Neuron (in vitro differentiated cells): Measurements from ENCODE around the gene PTPN2.

Experiments
- H2AFZ ChIP-seq: one replicate; pipeline ENCODE4 v1.6.1; 2013; ENCODE audit warnings: low read depth, mild to moderate bottlenecking, inconsistent platforms, low read length, moderate library complexity
- H3K27me3 ChIP-seq: one replicate; pipeline ENCODE4 v1.6.1; 2013; ENCODE audit warnings: low read length; ENCODE audit not compliant: insufficient read depth
- H3K36me3 ChIP-seq: one replicate; pipeline ENCODE4 v1.6.1; 2013; ENCODE audit warnings: low read length; ENCODE audit not compliant: insufficient read depth
- H3K4me1 ChIP-seq: one replicate; pipeline ENCODE4 v1.6.1; 2013; ENCODE audit warnings: low read length; ENCODE audit not compliant: insufficient read depth
- H3K4me3 ChIP-seq: 2 replicates; pipeline ENCODE4 v1.5.1; 2013; ENCODE audit warnings: mild to moderate bottlenecking, low read length, moderate library complexity
- H3K9me3 ChIP-seq: one replicate; pipeline ENCODE4 v1.6.1; 2013; ENCODE audit warnings: low read length

PTPN2 gene

DNA sequence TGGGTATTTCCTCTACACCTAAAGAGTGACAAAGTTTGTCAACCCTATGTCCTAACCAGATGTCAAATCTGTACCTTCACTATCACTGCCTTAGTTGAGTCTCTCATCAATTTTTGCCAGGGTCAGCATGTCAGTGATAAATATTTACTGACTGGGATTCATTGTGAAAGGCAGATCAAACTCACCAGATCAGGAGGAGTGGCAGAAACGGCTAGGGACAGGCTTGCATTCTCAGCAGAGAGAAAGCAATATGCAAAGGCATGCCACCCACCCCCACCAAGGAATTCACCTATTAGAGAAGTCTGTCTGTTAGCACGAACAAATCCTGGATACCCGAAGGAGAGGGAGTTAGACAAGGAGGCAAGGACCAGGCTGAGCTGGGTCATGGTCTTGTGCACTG lies 62.6 kb downstream of the PTPN2 start:
- Histone ChIP-seq H3K4me3 (no peak overlapping the region), H3K36me3 (peaks cover 14% of the 10 kb centered on the region), H2AFZ (no peak overlapping the region), H3K4me1 (no peaks in the 10 kb centered on the region), H3K9me3 (peaks cover 3% of the 10 kb centered on the region), H3K27me3 (no peaks in the 10 kb centered on the region)

DNA sequence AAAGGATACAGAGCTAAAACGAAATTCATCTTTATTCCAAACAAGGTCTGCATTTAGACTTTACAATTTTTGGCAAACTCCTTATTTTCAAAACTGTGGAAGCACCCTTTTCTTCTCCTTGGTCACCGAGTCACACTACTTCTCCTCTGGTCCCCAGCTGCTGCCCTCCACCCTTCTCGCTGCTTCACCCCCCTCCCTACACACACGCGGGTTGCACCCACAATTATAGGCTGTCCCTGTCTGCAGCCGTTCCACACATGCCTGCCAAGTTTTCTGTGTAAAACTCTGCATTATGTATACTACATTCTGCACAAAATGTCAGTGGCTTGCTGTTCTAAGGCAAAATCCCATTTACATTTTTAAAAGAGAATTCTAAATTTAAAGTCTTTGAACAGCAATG lies 63.5 kb downstream of the PTPN2 start:
- Histone ChIP-seq H3K4me3 (no peak overlapping the region), H3K36me3 (peaks cover 20% of the 10 kb centered on the region), H3K27me3 (no peaks in the 10 kb centered on the region), H3K9me3 (peaks cover 3% of the 10 kb centered on the region), H2AFZ (no peak overlapping the region), H3K4me1 (no peaks in the 10 kb centered on the region)

DNA sequence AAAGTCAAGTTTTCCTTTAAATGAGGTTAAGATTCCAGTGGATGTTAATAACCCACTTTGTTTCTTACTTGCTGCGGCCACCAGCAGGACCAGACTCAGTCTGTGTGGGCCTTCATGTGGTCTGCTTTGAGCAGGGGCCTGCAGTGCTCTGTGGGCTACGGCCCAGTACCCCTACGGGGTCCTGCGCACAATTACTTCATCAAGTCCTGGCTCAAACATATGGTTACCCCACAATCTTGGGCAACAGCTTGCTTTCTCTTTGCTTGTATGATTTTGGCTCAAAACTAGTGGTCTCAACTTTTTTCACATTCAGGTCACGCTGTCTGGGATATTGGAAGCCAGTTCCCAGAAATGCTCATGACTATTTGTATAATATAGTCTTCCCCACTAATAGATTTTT lies 64.2 kb downstream of the PTPN2 start:
- Histone ChIP-seq H3K4me3 (no peak overlapping the region), H3K4me1 (no peaks in the 10 kb centered on the region), H3K9me3 (no peaks in the 10 kb centered on the region), H3K27me3 (no peaks in the 10 kb centered on the region), H3K36me3 (peaks cover 16% of the 10 kb centered on the region), H2AFZ (no peak overlapping the region)

DNA sequence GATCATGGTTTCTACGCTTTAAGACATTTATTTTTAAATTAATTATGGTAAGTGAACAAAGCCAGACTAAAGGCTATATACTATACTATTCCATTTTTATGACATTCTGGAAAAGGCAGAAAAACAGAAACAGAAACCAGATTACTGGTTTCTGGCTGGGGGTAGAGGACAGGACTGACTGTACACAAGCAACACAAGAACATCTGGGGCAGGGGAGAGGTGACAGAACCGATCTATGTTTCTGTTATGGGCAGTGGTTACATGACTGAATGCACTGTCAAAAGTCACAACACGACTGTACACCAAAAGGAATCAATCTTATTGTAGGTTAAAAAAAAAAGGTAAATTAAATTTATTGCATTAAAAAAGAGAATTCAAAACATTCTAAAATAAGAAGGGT lies 64.7 kb downstream of the PTPN2 start:
- H3K36me3 ChIP-seq, result peaks cover 18% of the 10 kb centered on the region
- no peak overlapping the region for H3K4me3 ChIP-seq
- no peaks in the 10 kb centered on the region for H3K27me3 ChIP-seq
- no peaks in the 10 kb centered on the region for H3K4me1 ChIP-seq
- H2AFZ ChIP-seq, result no peak overlapping the region
- no peaks in the 10 kb centered on the region for H3K9me3 ChIP-seq

DNA sequence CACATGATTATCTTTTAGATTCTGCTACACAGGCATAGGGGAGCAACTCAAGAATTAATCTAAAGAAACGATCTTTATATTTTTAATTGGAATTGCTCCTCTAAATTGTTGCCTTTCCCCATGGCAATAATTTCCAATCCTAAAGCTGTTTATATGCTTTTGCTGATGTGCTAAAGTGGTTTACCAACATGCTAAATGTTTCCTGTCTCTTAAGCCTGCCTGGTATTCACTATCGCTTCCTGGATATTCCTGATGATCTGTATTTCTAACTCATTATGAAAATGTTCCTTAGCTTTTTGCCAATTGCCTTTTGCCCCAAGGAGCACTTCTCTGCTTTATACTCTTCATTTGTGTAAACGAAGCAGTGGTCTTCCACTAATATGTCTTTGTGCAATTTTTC lies 65.8 kb downstream of the PTPN2 start:
- Histone ChIP-seq H3K27me3 (no peaks in the 10 kb centered on the region), H2AFZ (no peak overlapping the region), H3K36me3 (peaks cover 15% of the 10 kb centered on the region), H3K4me3 (no peak overlapping the region), H3K4me1 (no peaks in the 10 kb centered on the region), H3K9me3 (no peaks in the 10 kb centered on the region)

DNA sequence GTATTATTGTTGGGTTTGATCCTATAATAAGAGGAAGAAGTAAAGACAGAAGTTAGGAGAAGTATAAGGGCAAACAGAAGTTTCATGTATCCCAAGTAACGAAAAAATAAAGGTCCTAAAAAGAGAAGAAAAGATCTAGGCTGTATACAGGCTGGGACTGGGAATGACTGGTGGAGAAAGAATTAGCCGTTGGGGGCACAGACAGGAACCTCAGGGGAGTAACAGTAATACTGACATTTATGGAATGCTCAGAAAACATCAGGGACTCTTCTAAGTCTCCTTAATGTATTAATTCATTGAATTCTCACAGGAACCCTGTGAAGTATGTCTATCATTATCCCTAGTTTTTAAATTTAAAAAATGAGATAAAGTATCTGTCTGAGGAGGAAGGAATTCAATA lies 67.6 kb downstream of the PTPN2 start:
- no peaks in the 10 kb centered on the region for H3K27me3 ChIP-seq
- no peaks in the 10 kb centered on the region for H3K4me1 ChIP-seq
- no peak overlapping the region for H2AFZ ChIP-seq
- H3K4me3 ChIP-seq, result no peak overlapping the region
- H3K9me3 ChIP-seq, result no peaks in the 10 kb centered on the region
- H3K36me3 ChIP-seq, result peaks cover 10% of the 10 kb centered on the region

DNA sequence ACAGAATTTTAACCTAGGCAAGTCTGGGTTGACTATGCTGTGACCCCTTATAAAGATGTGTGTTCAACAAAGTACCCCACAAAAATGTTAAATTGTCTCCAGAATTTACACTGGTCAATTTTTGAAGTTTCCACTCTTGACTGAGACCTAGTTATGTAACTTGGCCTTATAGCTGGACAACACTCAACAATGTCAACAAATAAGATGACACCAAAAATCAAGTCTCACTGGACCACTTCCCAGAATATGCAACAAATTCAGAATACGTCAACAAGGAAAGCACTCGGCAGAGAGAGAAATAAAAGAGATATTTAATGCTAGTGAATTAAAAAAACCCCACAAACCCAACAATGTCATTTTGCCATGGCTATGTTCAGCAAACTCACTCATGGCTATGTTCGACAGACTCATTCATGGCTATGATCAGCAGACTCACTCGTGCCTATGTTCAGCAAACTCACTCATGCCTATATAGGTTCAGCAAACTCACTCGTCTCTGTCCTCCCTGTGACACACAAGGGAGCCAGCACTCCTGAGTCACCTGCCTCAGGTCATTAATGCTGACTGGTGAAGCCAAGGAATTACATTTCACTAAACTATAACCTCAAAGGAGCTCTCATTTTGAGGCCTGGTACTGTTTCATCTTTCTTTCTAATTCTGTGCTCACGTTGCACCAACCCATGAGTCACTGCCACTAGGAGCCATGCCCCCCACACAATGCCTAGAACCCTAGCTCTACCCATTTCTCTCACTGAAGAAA lies 72.7 kb downstream of the PTPN2 start:
- H3K4me3 ChIP-seq, result no peak overlapping the region
- H3K27me3 ChIP-seq, result no peaks in the 10 kb centered on the region
- no peak overlapping the region for H2AFZ ChIP-seq
- no peaks in the 10 kb centered on the region for H3K9me3 ChIP-seq
- peaks cover 10% of the 10 kb centered on the region for H3K36me3 ChIP-seq
- no peaks in the 10 kb centered on the region for H3K4me1 ChIP-seq

DNA sequence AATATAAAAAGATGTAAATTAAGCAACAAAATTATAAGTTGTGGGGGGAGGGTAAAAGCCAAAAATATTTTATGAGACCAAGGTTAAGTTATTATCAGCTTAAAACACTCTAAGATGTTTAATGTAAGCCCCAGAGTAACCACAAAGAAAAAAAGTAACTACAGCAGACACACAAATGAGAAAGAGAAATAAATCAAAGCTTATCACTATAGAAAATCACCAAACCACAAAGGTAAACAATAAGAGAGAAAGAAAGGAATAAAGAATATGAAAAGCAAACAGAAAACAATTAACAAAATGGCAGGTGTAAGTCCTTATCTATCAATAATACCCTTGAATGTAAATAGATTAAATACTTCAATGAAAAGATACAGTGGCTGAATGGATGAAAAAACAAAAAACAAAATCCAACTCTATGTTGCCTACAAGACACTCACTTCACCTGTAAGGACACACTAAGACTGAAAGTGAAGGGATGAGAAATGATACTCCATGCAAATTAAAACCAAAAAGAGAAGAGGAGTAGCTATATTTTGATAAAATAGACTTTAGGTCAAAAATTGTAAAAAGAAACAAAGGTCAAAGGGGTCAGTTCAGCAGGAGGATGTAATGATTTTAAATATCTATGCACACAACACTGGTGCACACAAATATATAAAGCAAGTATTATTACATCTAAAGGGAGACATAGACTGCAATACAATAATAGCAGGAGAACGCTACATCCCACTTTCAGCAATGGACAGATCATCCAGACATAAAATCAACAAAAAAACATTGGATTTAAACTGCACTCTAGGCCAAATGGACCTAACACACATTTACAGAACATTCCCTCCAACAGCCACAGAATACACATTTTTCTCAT lies 80.7 kb downstream of the PTPN2 start:
- Histone ChIP-seq H3K9me3 (peaks cover 2% of the 10 kb centered on the region), H3K27me3 (no peaks in the 10 kb centered on the region), H3K4me1 (no peaks in the 10 kb centered on the region), H3K36me3 (peaks cover 14% of the 10 kb centered on the region), H2AFZ (no peak overlapping the region), H3K4me3 (no peak overlapping the region)

DNA sequence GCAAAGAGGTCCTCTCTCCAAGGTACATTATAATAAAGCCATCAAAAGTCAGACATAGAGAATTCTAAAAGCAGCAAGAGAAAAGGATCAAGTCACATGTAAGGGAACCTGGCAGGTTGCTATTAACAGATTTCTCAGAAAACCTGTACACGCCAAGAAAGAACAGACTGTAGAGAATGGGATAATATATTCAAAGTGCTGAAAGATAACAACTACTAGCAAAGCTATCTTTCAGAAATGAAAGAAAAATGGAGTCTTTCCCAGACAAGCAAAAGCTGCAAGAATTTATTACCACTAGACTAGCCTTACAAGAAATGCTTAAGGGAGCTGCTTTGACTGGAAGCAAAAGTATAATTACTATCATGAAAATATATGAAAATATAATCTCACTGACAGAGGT lies 81.5 kb downstream of the PTPN2 start:
- H3K9me3 ChIP-seq, result peaks cover 2% of the 10 kb centered on the region
- H3K4me3 ChIP-seq, result no peak overlapping the region
- no peak overlapping the region for H2AFZ ChIP-seq
- H3K27me3 ChIP-seq, result no peaks in the 10 kb centered on the region
- no peaks in the 10 kb centered on the region for H3K4me1 ChIP-seq
- H3K36me3 ChIP-seq, result peaks cover 18% of the 10 kb centered on the region

DNA sequence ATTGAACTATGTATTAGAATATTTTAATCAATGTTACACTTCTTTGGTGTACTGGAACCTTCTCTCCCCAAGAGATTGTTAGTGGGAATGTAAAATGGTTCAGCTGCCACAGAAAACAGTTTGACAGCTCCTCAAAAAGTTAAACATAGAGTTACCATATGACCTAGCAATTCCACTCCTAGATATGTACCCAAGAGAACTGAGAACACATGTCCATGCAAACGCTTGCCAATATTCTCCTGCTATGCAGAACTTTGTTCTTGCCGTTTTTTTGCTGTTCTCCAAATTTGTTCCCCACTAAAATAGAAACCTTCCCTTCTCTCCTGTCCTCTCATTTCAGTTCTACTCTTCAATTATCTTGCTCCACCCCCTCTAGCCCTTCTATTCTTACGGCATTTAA lies 87.6 kb downstream of the PTPN2 start:
- no peak overlapping the region for H2AFZ ChIP-seq
- no peak overlapping the region for H3K4me3 ChIP-seq
- no peaks in the 10 kb centered on the region for H3K4me1 ChIP-seq
- no peaks in the 10 kb centered on the region for H3K27me3 ChIP-seq
- no peaks in the 10 kb centered on the region for H3K9me3 ChIP-seq
- peaks cover 23% of the 10 kb centered on the region for H3K36me3 ChIP-seq

DNA sequence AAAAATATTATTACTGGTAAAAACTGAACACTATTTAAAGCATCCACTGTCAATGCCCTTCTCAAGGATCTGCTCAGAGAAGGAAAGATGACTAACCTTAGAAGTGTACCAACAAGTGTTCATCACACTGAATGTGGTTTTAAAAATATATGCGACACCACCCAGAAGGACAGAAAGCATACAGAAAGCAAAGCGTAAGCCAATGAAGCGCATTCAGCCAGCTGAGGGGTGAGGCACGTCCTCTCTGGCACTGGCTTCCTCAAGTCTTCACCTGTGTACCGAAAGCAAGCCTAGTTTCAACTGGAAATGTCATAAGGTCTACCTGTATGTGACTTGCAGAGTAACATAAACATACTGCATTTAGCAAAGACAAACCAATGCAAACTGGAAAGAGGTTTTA lies 92.4 kb downstream of the PTPN2 start:
- Histone ChIP-seq H3K9me3 (no peaks in the 10 kb centered on the region), H3K4me3 (no peak overlapping the region), H3K27me3 (no peaks in the 10 kb centered on the region), H3K4me1 (no peaks in the 10 kb centered on the region), H3K36me3 (peaks cover 9% of the 10 kb centered on the region), H2AFZ (no peak overlapping the region)

DNA sequence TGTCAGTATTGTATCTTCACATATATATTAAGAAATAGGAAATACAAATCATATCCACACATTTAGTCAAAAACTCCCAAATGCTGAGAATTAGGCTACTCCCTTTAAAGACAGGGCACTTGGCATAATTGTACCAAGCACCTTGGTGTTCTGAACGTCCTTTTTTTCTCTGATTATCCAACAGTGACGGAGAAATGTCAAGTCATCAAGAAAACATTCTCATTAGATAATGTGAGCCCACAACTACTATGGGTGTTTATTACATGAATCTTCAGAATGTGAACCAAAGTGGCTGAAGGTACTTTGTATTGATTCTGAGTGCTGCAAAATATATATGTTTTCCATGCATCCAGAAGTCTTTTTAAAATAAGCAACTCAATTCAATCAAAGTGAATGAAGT lies 97.4 kb downstream of the PTPN2 start:
- Histone ChIP-seq H3K36me3 (no peaks in the 10 kb centered on the region), H3K4me3 (no peak overlapping the region), H2AFZ (no peak overlapping the region), H3K4me1 (no peaks in the 10 kb centered on the region), H3K9me3 (no peaks in the 10 kb centered on the region), H3K27me3 (no peaks in the 10 kb centered on the region)

DNA sequence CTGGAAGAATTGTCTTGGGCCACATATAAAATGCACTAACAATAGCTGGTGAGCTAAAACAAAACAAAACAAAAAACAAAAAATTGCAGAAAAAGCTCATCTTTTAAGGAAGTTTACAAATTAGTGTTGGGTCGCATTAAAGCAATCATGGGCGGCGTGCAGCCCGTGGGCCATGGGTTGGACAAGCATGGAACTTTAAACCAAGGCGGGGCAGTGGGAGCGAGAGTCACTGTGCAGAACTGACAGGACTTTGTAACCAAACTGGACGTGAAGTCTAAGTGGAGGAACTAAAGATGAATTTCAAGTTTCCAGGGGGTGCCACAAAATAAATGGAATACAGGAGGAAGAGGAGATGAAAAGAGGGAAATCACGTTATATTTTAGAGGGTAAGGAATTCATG lies 100.5 kb downstream of the PTPN2 start:
- Histone ChIP-seq H2AFZ (no peak overlapping the region), H3K9me3 (no peaks in the 10 kb centered on the region), H3K4me3 (no peak overlapping the region), H3K27me3 (no peaks in the 10 kb centered on the region), H3K36me3 (no peaks in the 10 kb centered on the region), H3K4me1 (no peaks in the 10 kb centered on the region)
